Breast epithelium (tissue), 4 donors: Measurements from ENCODE around the gene PYROXD2. TPM values are rescaled to one million over a fixed set of nuclear protein-coding genes. Genes with fewer than 3 reads are reported as not detected.

ENCODE experiments used
- DNase-seq, 2 donors: peaks; one replicate each; pipeline ENCODE4 v3.0.0-alpha.2; 2019; ENCODE audit warnings: low spot score in 2 of 2
- H3K27ac ChIP-seq, 2 donors: fragments of 200-600 bp; sonication (generic) in 1 of 2; one replicate each; pipeline ENCODE4 v1.5.1; 2016 to 2019; ENCODE audit warnings: mild to moderate bottlenecking in 1 of 2
- H3K27me3 ChIP-seq, 2 donors: fragments of 200-600 bp; sonication (generic) in 1 of 2; one replicate each; pipeline versions ENCODE4 v1.5.1 to v1.6.0; 2017 to 2019; ENCODE audit warnings: control low read depth in 1 of 2, mild to moderate bottlenecking in 1 of 2
- H3K36me3 ChIP-seq: fragments of 200-600 bp; one replicate; pipeline ENCODE4 v1.5.1; 2019
- H3K4me1 ChIP-seq, 2 donors: fragments of 200-600 bp; sonication (generic); one replicate each; pipeline ENCODE4 v1.5.1; 2016 to 2019; ENCODE audit warnings: control low read depth in 1 of 2
- H3K4me3 ChIP-seq, 3 donors: fragments of 200-600 bp; sonication (generic); 1 replicate in 2 of 3; 2 replicates in 1 of 3; pipeline ENCODE4 v1.5.1; 2016 to 2019; ENCODE audit warnings: mild to moderate bottlenecking in 3 of 3, moderate library complexity in 2 of 3
- H3K9me3 ChIP-seq, 2 donors: fragments of 200-600 bp; sonication (generic) in 1 of 2; one replicate each; pipeline ENCODE4 v1.5.1; 2016 to 2019; ENCODE audit warnings: control low read depth in 1 of 2
- POLR2A ChIP-seq: fragments of 450-650 bp; IDR thresholded peaks from one replicate; pipeline ENCODE4 v1.6.1; 2016; ENCODE audit warnings: antibody characterized with exemption, mild to moderate bottlenecking, moderate library complexity
- POLR2AphosphoS5 ChIP-seq, 3 donors: sonication (generic); formaldehyde crosslinking; IDR thresholded peaks; one replicate each; pipeline ENCODE4 v1.6.1; 2017; ENCODE audit warnings: antibody characterized with exemption in 3 of 3
- intact Hi-C: fragments of 100-400 bp; cut with DNase I; formaldehyde crosslinking; loops from one replicate; pipeline ENCODE4 v1.15.1; 2023; ENCODE audit warnings: low total_unique reads
- total RNA-seq, 3 donors: library from RNA; depleted of rRNA; stranded (reverse); fragments of >200 nt; gene quantifications; one replicate each; pipeline ENCODE4 v1.1.0, GENCODE V29; 2016
- TF ChIP-seq, protein P1 (sequence below), 3 donors: fragments of 450-650 bp; IDR thresholded peaks; one replicate each; pipeline ENCODE4 v1.5.1; 2016 to 2017; ENCODE audit warnings: antibody characterized with exemption in 3 of 3, mild to moderate bottlenecking in 3 of 3, moderate library complexity in 3 of 3

PYROXD2 gene
- total RNA-seq, 3 donors from 2014 or later, result 13.2 to 20.0 (median 17.4) TPM

DNA sequence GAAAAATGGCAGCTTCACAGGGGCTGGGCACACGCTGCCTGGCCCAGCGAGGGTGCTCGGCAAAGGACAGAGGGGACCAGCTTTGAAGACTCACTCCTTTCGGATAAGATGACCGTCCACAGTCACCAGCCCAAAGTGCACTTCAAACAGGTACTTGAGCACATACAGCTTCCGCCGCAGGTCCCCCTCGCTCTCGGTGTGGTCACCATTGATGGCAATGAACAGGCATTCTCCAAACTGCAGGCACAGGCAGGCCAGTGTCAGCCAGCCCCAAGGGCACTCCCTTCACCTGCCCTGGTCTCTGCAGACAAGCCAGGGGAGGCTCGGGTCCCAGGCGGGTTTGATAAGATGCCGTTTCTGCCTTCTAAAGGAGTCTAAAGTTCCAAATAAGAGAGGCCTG is 20.2 kb upstream of the PYROXD2 start:
- Histone ChIP-seq H3K4me3 (no peak overlapping the region), H3K9me3 (peaks cover 0 to 9% of the 10 kb centered on the region in 2 donors), H3K4me1 (no peaks in the 10 kb centered on the region), H3K27ac (no peak overlapping the region), H3K27me3 (no peaks in the 10 kb centered on the region), H3K36me3 (no peaks in the 10 kb centered on the region)
- intact Hi-C loops, result no loop called here
- DNase-seq, result no peak
- TF ChIP-seq POLR2AphosphoS5 (IDR thresholded peaks at IDR 0.05) (no peak), POLR2A (no peak)
- TF ChIP-seq, protein P1, sequence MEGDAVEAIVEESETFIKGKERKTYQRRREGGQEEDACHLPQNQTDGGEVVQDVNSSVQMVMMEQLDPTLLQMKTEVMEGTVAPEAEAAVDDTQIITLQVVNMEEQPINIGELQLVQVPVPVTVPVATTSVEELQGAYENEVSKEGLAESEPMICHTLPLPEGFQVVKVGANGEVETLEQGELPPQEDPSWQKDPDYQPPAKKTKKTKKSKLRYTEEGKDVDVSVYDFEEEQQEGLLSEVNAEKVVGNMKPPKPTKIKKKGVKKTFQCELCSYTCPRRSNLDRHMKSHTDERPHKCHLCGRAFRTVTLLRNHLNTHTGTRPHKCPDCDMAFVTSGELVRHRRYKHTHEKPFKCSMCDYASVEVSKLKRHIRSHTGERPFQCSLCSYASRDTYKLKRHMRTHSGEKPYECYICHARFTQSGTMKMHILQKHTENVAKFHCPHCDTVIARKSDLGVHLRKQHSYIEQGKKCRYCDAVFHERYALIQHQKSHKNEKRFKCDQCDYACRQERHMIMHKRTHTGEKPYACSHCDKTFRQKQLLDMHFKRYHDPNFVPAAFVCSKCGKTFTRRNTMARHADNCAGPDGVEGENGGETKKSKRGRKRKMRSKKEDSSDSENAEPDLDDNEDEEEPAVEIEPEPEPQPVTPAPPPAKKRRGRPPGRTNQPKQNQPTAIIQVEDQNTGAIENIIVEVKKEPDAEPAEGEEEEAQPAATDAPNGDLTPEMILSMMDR (IDR thresholded peaks at IDR 0.05), result no peak

DNA sequence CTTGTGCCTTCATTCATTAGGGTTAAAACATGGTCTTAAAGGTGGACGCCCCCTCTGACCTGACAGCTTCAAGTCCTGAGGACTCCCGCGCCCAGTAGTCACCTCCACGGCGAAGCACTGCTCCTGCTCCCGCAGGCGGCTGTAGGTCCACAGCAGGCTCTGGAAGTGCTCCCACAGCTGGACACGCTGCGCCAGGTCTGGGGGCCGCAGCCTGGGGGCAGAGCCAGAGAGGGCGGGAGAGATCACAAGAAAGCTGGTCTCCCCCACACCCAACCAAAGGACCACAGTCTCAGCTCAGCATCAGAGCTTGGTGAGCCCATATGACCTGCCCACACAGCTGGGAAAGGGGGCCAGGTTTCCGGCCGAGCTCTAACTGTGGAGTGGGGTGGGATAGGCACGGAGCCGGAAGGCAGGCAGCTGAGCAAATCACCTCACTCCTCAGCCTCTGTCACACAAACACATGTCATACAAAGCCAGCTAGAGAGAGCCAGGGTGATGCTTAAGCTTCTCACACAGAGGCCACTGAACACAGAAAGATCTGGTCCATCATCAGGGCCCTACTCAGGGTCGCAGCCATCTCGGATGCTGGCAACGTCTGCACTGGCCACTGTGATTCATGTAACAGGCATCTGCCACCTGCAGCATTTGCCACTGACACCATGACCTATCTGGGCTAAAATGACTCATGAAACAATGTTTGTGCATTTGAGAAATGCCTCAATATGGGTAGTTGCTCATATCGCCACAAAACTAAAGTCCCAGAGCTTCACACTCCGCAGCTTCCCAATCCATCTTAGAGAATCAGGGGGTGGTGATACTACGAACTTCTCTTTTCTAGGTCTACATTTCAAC is 19.1 kb upstream of the PYROXD2 start:
- TF ChIP-seq, protein P1 (IDR thresholded peaks at IDR 0.05), result no peak
- TF ChIP-seq POLR2AphosphoS5 (IDR thresholded peaks at IDR 0.05) (no peak), POLR2A (no peak)
- no peaks in the 10 kb centered on the region for H3K36me3 ChIP-seq
- H3K4me1 ChIP-seq, result no peaks in the 10 kb centered on the region
- H3K27me3 ChIP-seq, result no peaks in the 10 kb centered on the region
- intact Hi-C loops, result no loop called here
- no peak overlapping the region for H3K27ac ChIP-seq
- H3K9me3 ChIP-seq, result peaks cover 0 to 9% of the 10 kb centered on the region in 2 donors
- DNase-seq, result no peak
- no peak overlapping the region for H3K4me3 ChIP-seq

DNA sequence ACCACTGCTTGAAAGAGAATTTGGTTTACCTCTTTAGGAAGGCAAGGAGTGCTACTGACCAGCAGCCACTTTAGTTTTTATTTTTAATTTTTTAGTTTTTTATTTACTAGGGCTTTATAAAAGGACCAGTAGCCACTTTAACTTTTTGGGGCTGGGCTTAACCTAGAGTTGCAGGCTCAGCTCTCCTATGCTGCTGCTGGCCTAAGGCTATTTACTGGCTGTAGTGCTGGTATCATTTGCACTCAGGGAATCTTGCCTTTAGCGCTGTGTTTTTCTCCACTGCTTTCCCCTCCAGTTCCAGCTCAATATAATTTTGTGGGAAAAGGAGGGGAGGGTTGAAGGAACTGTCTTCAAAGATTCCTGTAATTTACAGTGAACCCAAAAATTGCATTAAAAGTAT is 18.4 kb upstream of the PYROXD2 start:
- Histone ChIP-seq H3K27ac (no peak overlapping the region), H3K9me3 (peaks cover 0 to 9% of the 10 kb centered on the region in 2 donors), H3K4me3 (no peak overlapping the region), H3K36me3 (no peaks in the 10 kb centered on the region), H3K27me3 (no peaks in the 10 kb centered on the region), H3K4me1 (no peaks in the 10 kb centered on the region)
- intact Hi-C loops, result no loop called here
- DNase-seq, result no peak
- TF ChIP-seq, protein P1 (IDR thresholded peaks at IDR 0.05), result no peak
- no peak for TF ChIP-seq POLR2A
- TF ChIP-seq POLR2AphosphoS5 (IDR thresholded peaks at IDR 0.05), result no peak

DNA sequence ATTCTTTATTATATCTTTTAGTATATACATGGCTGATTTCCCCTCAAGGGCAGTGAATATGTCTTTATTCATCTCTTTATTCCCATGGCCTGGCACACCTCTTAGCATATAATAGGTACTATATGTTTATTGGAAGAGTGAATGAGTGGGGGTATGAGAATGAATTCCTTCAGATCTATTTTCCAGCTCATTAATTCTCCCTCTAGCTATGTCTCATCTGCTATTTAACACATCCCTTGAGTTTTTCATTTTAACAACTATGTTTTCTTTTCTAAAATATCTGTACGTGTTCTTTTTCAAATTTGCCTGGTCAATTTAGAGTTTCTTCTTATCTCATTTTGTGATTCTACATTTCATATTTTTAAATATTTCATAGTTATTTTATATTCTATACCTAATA is 17.3 kb upstream of the PYROXD2 start:
- no peak for DNase-seq
- Histone ChIP-seq H3K9me3 (peaks cover 0 to 9% of the 10 kb centered on the region in 2 donors), H3K27ac (no peak overlapping the region), H3K27me3 (no peaks in the 10 kb centered on the region), H3K4me1 (no peaks in the 10 kb centered on the region), H3K36me3 (no peaks in the 10 kb centered on the region), H3K4me3 (no peak overlapping the region)
- TF ChIP-seq, protein P1 (IDR thresholded peaks at IDR 0.05), result no peak
- no peak for TF ChIP-seq POLR2AphosphoS5 (IDR thresholded peaks at IDR 0.05)
- no peak for TF ChIP-seq POLR2A
- intact Hi-C loops, result no loop called here

DNA sequence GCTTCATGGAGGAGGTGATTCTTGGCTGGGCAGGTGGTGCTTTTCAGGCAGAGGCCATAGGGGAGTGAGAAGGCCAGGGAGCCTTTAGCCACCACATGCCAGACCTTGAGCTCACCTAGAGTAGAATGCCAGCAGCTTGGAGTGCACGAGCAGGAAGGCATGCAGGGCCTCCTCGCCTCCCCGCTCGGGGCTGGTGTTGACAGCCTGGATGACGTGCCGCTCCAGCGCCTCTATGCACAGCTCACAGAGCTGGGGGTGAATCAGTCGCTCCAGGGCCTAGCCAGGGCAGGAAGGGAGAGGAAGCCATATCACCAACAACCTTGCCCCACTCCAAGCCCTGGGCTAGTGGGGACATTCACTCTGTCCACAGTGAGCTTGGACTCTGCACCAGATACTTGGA is 16.0 kb upstream of the PYROXD2 start:
- DNase-seq, result peak in 1 of 2 donors; percentile 6
- Histone ChIP-seq H3K36me3 (no peaks in the 10 kb centered on the region), H3K4me1 (no peaks in the 10 kb centered on the region), H3K4me3 (no peak overlapping the region), H3K27ac (no peak overlapping the region), H3K9me3 (peaks cover 0 to 9% of the 10 kb centered on the region in 2 donors), H3K27me3 (no peaks in the 10 kb centered on the region)
- intact Hi-C loops, result no loop called here
- TF ChIP-seq, protein P1 (IDR thresholded peaks at IDR 0.05), result no peak
- TF ChIP-seq POLR2AphosphoS5 (IDR thresholded peaks at IDR 0.05) (no peak), POLR2A (no peak)
